ENCODE results near the gene GLI3.

The GLI3 gene

DNA sequence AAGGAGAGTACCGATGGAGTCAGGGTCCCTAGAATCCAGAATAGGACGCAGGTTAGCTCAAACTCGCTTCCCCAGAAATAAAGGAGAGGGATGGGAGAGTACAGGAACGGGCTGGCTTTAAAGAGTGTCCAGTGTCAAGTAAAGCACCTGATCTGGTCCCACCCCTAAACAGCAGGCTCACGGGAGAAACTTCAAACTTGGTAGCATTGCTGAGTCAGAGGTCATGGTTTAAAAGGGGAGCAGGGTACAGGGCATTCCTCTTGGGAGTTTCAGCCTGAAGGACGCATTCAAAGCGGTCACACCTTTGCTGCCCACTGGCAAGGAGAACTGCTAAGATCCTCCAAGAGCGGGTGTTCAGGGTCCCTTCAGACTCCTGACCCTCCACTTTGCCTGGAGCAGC, 140.7 kb downstream of the GLI3 start:
- Histone ChIP-seq H3K4me3 (replicated peaks; ENCODE audit: low read depth, low read length) (no peak overlapping the region), H3K36me3 (ENCODE audit: control insufficient read depth, insufficient read depth, low read length) (no peaks in the 10 kb centered on the region), H3K27me3 (replicated peaks; ENCODE audit: control insufficient read depth, insufficient read depth, low read length) (no peaks in the 10 kb centered on the region; the same call in 1 of the 2 replicates)
- no peak for DNase-seq (ENCODE audit: extremely low read depth, insufficient read length)
- no peak for TF ChIP-seq CTCF (IDR thresholded peaks at IDR 0.05; ENCODE audit: insufficient read depth, low read length, poor library complexity, severe bottlenecking)

DNA sequence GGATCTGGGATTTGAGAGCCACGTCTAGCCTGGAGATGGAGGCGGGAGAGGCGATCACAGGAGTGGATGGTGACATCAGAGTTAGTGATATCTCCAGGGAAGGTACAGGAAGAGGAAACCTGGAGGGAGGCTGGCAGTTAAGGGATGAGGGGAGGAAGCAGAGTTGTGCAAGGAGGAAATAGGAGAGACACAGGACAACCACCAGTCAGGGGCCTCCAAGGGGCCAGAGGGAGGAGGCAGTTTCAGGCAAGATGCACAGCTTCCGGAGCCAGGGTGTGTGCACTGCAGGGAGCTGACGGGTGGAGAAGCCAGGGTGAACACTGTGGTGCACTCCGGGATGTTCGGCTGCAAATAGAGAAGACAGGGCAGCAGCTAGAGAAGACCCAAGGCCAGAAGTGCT, 141.2 kb downstream of the GLI3 start:
- no peaks in the 10 kb centered on the region for H3K36me3 ChIP-seq (ENCODE audit: control insufficient read depth, insufficient read depth, low read length)
- no peaks in the 10 kb centered on the region; the same call in 1 of the 2 replicates for H3K27me3 ChIP-seq (replicated peaks; ENCODE audit: control insufficient read depth, insufficient read depth, low read length)
- no peak for TF ChIP-seq CTCF (IDR thresholded peaks at IDR 0.05; ENCODE audit: insufficient read depth, low read length, poor library complexity, severe bottlenecking)
- no peak for DNase-seq (ENCODE audit: extremely low read depth, insufficient read length)
- no peak overlapping the region for H3K4me3 ChIP-seq (replicated peaks; ENCODE audit: low read depth, low read length)

GRCh38 chr7:42093349-42093905, 143.6 kb downstream of the GLI3 start:
- no peak overlapping the region for H3K4me3 ChIP-seq (replicated peaks; ENCODE audit: low read depth, low read length)
- H3K27me3 ChIP-seq (replicated peaks; ENCODE audit: control insufficient read depth, insufficient read depth, low read length) = no peaks in the 10 kb centered on the region; the same call in 1 of the 2 replicates
- TF ChIP-seq CTCF (IDR thresholded peaks at IDR 0.05; ENCODE audit: insufficient read depth, low read length, poor library complexity, severe bottlenecking) = no peak
- H3K36me3 ChIP-seq (ENCODE audit: control insufficient read depth, insufficient read depth, low read length) = no peaks in the 10 kb centered on the region
- no peak for DNase-seq (ENCODE audit: extremely low read depth, insufficient read length)

GRCh38 chr7:42091461-42092291, 145.3 kb downstream of the GLI3 start:
- Histone ChIP-seq H3K36me3 (ENCODE audit: control insufficient read depth, insufficient read depth, low read length) (no peaks in the 10 kb centered on the region), H3K4me3 (replicated peaks; ENCODE audit: low read depth, low read length) (no peak overlapping the region), H3K27me3 (replicated peaks; ENCODE audit: control insufficient read depth, insufficient read depth, low read length) (no peaks in the 10 kb centered on the region; the same call in 1 of the 2 replicates)
- DNase-seq (ENCODE audit: extremely low read depth, insufficient read length) = no peak
- no peak for TF ChIP-seq CTCF (IDR thresholded peaks at IDR 0.05; ENCODE audit: insufficient read depth, low read length, poor library complexity, severe bottlenecking)

DNA sequence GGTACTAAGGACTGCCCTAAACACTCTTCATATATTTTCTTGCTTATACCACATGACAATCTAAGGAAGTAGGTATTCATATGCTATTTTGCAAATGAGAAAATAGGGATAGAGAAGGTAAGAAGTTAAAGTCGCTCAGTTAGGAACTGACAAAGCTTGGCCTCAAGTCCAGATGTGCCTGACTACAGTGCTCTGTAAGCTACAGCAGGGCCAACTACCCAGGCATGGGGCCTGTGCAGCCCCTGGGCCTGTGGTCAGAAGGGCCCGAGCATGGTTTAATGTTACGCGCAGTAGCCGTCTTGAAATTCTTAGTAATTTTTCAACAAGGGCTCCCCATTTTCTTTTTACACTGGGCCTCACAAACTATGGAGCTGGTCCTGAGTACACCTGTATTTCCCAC, 146.2 kb downstream of the GLI3 start:
- no peaks in the 10 kb centered on the region for H3K36me3 ChIP-seq (ENCODE audit: control insufficient read depth, insufficient read depth, low read length)
- TF ChIP-seq CTCF (IDR thresholded peaks at IDR 0.05; ENCODE audit: insufficient read depth, low read length, poor library complexity, severe bottlenecking) = no peak
- no peak overlapping the region for H3K4me3 ChIP-seq (replicated peaks; ENCODE audit: low read depth, low read length)
- no peaks in the 10 kb centered on the region for H3K27me3 ChIP-seq (replicated peaks; ENCODE audit: control insufficient read depth, insufficient read depth, low read length)
- DNase-seq (ENCODE audit: extremely low read depth, insufficient read length) = no peak

All from GM06990 (cell line).